A549 (cell line): ENCODE measurements around the gene PAPPA2.

Experiments
- EP300 ChIP-seq, 2 experiments: fragments of >200 bp; sonication (Bioruptor Twin); formaldehyde crosslinking; IDR thresholded peaks; 2 replicates in 1 of 2; 3 replicates in 1 of 2; pipeline ENCODE4 v1.6.1; 2016 to 2017
- RNF2 ChIP-seq: fragments of 200-600 bp; sonication (generic); IDR thresholded peaks from 2 replicates; pipeline ENCODE4 v1.6.1; 2016; ENCODE audit warnings: low read depth, mild to moderate bottlenecking, antibody characterized with exemption, moderate library complexity, borderline replicate concordance

- TF ChIP-seq RNF2 (no peak), EP300 (IDR thresholded peaks at IDR 0.05) (no peak)
Observed at GRCh38 chr1:176609556-176610408, 146.8 kb downstream of the PAPPA2 start.
